GM23338 (cell line): Measurements from ENCODE around the gene SIRPD. TPM values are rescaled to one million over a fixed set of nuclear protein-coding genes. Genes with fewer than 3 reads are reported as not detected.

Source experiments
- polyA plus RNA-seq: library from polyadenylated mRNA; unstranded; fragments of >200 nt; fragmentation: Nextera tagmentation; extraction: Ambion mirVana; gene quantifications from 2 replicates; pipeline ENCODE4 v1.2.1, GENCODE V29; 2016
- small RNA-seq: library from RNA; depleted of rRNA; stranded (forward); fragments of <200 nt; gene quantifications from one replicate; pipeline ENCODE3, GENCODE V24; 2014; ENCODE audit warnings: low replicate concordance
- total RNA-seq: library from RNA; depleted of rRNA; stranded (reverse); fragments of >200 nt; shearing (Covaris generic); gene quantifications from 2 replicates; pipeline ENCODE4 v1.2.3, GENCODE V29; 2014; rRNA removed

SIRPD gene
- total and polyA plus RNA-seq, 2 experiments from 2014 or later, result not detected

Small RNAs within 50 kb of the gene (small RNA-seq; reads per million reads assigned to genes)
- gene RNU6-917P, result not detected

Other genes with a start within 250 kb of the SIRPD start
- 4.6 and 5.3 TPM in 2 replicates for gene SDCBP2, start 228.6 kb downstream of the SIRPD start, total RNA-seq
- 2.9 and 3.2 TPM in 2 replicates for gene SDCBP2, start 228.6 kb downstream of the SIRPD start, polyA plus RNA-seq
- 159 and 171 TPM in 2 replicates for gene FKBP1A, start 164.7 kb downstream of the SIRPD start, total RNA-seq
- gene FKBP1A, start 164.7 kb downstream of the SIRPD start, polyA plus RNA-seq, result 324 and 350 TPM in 2 replicates
- gene NSFL1C, start 90.9 kb downstream of the SIRPD start, total RNA-seq, result 48.9 and 52.6 TPM in 2 replicates
- 84.9 and 92.2 TPM in 2 replicates for gene NSFL1C, start 90.9 kb downstream of the SIRPD start, polyA plus RNA-seq
- gene SIRPB2, start 66.3 kb downstream of the SIRPD start, total RNA-seq, result not detected in 2 replicates
- gene SIRPB2, start 66.3 kb downstream of the SIRPD start, polyA plus RNA-seq, result 0.29 TPM in 1 of 2 replicates, not detected in the other
- gene SIRPB1, start 62.3 kb upstream of the SIRPD start, total RNA-seq, result not detected in 2 replicates
- not detected in 2 replicates for gene SIRPB1, start 62.3 kb upstream of the SIRPD start, polyA plus RNA-seq
- gene SIRPG, start 100.1 kb upstream of the SIRPD start, total RNA-seq, result not detected in 2 replicates
- gene SIRPG, start 100.1 kb upstream of the SIRPD start, polyA plus RNA-seq, result not detected in 2 replicates